ENCODE results near the gene HMCN1.
"Not testable (repeated sequence)": the region's sequence is repeated elsewhere in the genome, so short reads cannot be mapped to it uniquely, and the experiment has no call there.

GRCh38 chr1:186186251-186186650 lies 452.1 kb downstream of the HMCN1 start:
- not testable (repeated sequence) for TF ChIP-seq YY1 (IDR thresholded peaks at IDR 0.05; ENCODE audit: insufficient read depth, insufficient read length); ZNF274 (IDR thresholded peaks at IDR 0.05; ENCODE audit: low read depth, low read length); SUZ12 (IDR thresholded peaks at IDR 0.05; ENCODE audit: extremely low read depth, insufficient read depth, insufficient read length)

Data from NT2/D1 (cell line).